HG03378 (cell line): ENCODE data around the gene HS6ST1.
"Not testable (repeated sequence)": the region's sequence is repeated elsewhere in the genome, so short reads cannot be mapped to it uniquely, and the experiment has no call there.

Source experiments
- ATAC-seq: cut with Tn5 transposase; IDR thresholded peaks from one replicate; pipeline ENCODE4 v1.9.1; 2021; ENCODE audit warnings: mild to moderate bottlenecking, moderate library complexity; ENCODE audit not compliant: unreplicated experiment

The HS6ST1 gene

DNA sequence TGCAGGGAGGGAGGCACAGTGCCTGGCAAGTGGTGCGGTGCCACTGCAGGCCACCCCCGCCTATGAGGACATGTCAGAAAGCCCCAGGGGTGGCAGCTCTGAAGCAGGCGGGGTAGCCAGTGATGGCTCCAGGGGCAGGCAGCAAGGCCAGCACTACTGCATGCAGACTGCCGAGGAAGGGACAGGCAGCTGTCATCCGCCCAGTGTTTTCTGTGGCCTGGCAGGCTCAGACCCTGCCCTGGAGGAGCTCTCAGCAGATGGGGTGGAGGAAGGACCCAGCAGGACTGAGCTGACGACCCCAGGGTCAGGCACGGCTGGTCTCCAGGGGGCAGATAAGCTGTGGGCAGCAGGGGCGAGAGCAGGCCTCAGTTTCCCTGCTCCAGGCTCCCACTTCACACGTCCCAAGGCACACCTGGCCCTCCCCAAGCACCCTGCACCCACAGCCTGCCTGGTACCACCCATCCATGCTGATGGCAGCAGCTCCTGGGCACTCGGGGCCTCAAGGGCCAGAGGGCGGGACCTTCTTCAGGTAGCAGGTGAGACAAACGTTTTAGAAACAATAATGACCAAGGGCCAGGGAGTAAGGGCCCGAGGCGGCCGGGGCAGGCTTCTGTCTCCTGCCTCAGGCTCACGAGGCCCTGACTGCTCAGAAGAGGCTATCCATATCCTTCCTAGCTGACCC lies 48.5 kb downstream of the HS6ST1 start:
- no peak for ATAC-seq

DNA sequence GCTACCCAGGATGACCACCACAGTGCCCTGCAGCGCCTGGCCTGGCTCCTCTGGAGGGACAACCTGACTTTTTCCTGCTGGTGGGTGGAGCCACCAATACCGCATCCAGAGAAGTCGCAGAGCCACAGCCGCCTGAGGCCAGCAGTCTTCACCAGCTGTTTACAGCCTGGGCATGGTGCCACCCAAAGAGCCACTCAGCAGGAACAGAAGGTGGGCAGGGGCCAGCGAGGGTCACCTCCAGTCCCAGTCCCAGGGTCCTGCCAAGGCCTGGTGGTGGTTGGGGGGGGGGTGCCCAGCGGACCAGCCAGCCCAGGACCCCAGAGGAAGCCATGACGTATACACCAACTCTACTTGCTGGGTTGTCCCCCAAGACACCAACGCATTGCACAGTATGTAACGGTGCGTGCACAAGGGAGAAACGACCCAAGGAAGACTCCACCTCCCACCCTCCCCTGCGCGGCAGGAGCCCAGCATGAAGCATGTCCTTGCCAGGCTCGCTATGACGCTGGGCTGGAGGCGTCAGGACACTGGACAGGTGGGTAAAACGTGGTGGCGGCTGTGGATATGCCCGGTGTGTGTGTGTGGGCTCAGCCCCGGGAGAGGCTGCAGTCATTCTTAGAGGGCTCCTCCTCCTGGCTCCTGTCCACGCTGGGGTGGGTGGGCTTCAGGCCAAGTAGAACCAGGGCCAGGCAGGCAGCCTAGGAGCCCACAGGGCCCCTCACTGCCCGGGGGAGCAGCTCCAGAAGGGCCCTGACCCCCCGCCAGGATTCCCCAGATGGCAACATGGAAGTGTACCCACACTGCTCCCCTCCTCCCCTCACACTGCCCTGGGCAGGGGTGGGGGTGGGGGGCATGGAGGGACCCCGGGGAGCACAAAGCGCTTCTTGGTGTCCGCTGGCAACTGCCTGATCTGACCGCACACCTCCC lies 49.3 kb downstream of the HS6ST1 start:
- no peak for ATAC-seq

DNA sequence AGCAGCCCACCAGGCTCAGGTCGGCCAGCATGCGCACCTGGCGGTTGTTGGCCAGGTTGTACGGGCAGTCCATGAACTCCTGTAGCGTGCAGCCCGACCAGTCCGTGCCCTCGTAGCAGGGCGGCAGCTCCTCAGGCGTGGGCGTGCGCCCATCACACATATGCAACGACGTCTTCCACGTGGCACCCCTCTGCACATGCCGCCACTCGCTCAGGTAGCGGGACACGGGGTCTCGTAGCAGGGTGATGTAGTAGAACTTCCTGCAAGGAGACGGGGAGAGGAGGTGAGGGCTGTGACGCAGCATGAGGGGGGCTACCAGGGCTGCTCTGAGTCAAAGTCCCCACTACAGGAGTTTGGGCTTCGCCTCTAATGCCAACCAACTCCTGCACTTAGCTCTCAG lies 50.1 kb downstream of the HS6ST1 start:
- ATAC-seq: not testable (repeated sequence)

DNA sequence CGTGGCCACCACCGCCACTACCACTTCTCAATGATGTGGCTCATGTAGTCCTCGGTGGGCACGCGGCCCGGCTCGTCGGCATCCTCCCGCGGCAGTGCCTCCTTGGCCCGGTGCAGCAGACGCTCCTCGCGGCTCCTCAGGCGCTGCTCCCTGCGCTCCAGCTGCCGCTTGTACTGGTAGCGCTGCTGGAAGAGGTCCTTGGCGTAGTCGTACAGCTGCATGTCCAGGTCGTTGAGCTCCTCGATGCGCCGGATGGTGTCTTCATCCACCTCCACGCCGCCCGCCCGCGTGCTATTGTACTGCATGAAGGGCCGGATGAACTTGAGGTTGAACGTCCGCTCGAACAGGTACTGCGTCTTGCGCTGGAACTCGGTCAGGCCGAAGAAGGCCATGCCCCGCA lies 50.5 kb downstream of the HS6ST1 start:
- not testable (repeated sequence) for ATAC-seq

DNA sequence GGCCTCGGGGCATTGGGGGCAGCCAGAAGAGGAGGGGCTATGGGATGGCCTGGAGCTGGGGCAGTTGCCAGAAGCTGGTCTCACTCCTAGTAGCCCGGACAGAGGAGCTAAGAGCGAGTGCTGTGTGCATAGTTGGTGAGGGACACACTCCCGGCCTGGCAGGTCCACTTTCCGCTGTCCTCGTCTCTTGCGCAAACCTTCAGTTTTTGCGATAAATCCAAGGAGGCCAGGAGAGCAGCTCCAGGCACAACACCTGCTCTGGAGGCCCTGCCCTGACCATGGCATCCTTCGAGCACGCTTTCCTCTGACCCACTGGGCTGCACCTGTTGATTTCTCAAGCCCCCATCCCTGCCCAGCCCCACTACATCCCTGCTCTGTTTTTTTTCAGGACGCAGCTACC lies 51.0 kb downstream of the HS6ST1 start:
- not testable (repeated sequence) for ATAC-seq

DNA sequence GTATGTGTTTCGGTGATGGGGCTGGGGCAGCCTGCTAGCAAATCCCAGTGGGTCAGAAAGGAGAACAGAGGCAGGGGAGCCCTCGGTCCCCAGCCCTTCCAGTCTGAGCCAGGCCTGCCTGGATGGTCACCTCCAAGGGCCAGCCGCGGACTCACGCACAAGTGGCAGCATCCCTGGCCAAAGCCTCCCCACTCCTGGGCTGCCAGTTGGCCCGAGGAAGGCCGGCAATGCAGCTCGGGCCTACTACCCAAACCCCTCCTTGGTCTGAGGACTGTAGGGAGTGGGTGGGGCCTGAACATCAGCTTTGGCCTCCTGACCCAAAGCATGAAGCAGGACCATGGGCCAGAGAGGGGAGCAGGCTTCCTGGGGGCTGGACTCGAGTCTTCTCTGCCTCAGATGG lies 51.5 kb downstream of the HS6ST1 start:
- not testable (repeated sequence) for ATAC-seq

DNA sequence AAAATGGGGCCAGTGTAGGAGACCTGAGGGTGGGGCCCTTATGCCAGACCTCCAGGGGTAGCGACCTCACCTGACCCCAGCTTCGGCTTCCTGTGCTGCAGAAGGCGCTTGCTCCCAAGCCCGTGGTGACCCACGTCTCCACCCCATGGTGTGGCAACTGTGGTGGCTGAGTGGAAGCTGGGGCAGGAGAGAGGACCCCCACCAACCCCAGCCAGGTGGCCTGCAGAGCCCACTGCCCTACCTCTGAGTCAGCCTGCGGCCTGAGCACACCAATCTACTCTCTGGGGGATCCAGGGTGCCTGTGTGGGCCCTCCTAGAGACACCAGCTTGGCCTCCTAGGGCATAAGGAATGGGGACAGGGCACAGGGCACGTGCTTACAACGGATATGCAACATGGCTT lies 52.2 kb downstream of the HS6ST1 start:
- not testable (repeated sequence) for ATAC-seq

DNA sequence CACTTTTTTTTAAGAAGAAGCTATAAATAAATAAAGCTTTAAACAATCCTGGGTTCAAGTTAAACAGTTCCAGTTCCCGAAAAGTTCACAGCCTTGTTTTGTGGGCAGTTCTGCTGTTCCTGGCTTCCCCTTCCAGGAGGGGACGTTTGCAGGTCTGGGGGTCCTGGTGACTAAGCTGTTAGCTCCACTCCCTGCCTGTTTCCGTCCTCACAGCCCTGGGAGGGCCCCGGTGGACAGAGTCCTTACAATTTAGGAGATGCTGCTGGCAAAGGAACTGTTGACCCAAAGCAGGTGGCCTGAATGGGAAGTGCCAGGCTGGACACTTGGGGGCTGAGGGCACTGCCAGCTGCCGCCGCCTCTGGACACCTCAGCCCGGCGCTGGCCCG lies 53.1 kb downstream of the HS6ST1 start:
- ATAC-seq: not testable (repeated sequence)

DNA sequence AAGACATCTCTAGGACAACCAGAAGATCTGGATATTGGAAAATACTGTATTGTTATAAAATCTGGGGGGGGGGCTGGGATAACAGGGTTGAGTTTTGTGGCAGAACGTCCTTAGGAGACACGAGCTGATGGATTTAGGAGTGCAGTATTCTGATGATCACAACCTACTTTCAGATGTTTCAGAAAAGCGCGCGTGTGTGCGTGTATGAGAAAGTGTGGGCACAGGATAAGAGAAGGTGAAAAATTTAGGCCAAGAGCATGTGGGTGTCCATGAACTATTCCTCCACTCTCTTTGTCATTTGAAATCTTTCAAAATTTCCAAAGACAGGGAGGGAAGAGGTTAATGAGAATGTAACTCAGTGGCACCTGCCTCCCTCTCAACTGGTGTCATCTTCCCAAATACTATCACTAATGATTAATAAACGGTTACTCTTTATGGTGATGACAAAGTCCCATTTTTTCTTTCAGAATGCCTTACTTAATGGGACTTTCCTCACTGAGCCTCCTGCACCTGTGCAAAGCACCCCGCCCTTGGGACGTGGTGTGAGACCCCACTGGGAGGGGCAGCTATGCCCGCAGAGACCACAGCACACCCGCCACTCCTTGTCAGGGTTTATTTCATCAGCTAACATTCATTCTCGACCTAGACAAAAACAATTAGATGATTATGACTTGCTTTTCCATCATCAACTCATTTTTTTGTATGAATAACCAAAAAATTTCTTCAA lies 53.6 kb downstream of the HS6ST1 start:
- ATAC-seq: no peak

DNA sequence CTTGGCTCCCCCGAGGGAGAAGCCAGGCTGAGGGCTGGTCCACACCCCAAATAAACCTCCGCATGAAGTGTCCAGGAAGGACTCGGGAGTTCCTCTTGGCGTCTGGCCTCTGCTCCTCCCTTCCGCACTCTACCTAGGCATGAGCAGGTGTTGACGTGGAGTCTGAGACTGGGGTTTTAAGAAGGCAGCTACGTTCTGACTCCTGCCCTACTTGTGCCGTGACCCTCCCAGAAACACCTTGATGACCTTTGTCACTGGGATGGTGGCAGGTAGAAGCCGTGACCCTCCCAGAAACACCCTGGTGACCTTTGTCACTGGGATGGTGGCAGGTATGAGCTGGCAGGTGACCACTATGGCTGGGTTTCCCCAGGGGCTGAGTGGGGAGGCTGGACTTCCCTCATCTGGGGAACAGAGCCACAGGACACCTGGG lies 54.8 kb downstream of the HS6ST1 start:
- ATAC-seq: no peak

DNA sequence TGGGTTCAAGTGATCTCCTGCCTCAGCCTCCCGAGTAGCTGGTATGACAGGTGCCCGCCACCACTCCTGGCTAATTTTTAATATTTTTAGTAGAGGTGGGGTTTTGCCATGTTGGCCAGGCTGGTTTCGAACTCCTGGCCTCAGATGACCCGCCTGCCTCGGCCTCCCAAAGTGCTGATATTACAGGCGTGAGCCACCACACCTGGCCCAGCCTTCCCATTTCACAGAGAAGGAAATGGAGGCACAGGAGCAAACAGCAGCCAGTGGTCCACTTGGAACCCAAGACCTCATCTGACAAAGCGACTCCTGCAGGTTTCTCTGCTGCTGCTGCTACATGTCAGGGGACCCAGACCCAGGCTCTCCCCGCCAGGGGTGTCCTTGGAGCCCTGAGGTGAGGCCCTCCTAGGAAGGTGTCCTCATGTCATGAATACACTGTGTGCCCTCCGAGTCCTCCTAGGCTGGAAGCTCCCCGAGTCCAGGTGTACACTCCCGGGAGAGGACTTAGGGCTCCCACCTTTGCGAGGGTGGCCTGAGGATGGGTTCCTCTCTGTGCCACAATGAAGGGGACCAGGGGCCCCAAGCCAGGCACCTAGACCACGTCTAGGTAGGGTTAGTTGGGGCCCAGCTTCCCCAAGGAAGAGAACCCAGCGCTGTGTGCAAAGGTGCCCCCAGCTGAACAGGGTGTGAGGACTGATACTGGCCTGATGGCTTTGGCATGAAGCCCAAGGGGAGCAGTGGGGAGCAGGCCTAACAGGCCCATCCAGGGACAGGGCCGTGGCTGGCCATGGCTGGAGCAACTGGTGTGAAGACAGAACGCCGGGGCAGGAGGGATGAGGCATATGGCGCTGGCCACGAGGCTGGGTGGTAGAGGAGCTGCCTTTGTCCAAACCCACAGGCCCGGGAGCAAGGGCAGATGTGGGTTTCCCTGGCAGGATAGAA lies 56.1 kb downstream of the HS6ST1 start:
- ATAC-seq: no peak

DNA sequence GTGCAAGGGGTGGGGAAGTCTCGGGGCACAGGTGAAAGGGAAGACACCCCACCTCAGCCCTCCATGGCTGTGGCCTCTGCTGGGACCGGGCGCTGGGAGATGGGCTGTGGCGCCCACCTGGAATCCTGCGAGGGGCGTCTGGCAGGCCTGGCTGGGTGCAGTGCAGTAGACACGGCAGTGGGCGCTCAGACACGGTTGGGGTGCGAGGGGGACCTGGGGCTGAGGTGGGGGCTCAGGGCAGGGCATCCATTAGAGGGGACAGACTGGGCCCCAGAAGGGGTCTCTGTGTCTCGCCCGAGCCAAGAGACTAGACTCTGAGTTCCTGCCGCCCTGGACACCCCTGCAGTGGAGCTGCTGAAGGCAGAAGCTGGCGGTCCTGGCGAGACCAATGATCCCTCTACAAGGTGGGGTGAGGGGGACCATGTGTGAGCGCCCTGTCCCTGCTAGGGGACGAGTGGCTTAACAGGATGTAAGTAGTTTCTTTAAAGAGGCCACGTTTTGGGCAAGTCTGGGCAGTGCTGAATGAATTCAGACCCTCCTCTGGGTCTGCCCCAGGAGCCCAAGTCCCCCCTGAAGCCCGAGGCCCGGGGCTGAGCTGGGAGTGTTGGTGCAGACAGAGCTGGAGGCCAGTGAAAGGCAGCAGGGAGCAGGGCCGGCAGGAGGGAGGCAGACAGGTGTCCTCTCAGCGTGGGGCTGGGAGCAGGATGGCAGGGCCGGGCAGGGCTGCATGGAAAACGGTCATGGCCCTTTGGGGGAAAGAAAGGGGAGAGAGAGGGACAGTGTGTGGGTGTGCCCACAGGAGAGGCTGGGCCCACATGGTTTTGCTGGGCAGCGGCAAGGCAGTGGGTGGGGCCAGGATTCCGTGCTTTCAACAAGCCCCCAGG lies 57.2 kb downstream of the HS6ST1 start:
- no peak for ATAC-seq

DNA sequence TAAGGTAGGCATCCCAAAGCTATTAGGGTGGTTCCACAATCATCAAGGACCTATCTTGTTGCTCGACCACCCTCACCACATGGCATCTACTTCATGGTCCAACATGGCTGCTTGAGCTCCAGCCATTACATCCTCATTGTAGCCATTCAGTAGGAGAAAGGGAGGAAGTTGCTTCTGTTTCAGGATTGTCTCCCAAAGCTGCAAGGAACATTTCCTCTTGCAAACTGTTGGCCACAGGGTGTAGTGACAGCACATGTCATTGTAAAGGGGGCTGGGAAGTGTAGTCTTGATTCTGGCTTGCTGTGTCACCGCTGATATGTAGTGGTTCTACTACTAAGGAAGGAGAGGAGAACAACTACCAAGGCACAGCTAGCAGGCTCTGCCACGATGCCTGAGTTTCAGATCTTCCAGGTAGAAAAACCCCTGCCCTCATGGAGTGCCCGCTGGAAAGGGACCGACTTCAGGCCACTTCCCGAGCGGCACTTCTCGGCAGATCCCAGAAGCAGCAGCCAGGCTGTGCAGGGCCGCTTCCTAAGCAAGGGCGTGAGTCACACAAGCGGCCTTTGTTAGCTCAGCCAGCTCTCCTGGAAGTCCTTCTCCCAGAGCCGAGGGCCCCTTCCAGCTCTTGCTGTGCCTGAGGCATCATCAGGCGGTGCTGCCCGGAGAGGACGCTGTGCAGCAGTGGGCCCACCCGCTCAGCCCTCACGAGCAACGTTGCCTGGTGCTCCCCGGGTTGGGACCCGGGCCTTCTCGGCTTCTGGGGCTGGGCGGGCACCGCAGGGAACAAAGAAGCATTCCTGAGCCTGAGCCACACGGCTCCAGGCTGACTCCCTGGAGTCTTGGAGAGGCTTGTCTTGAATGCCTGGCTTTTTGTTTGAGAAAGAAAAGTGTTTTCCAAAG lies 58.2 kb downstream of the HS6ST1 start:
- no peak for ATAC-seq

DNA sequence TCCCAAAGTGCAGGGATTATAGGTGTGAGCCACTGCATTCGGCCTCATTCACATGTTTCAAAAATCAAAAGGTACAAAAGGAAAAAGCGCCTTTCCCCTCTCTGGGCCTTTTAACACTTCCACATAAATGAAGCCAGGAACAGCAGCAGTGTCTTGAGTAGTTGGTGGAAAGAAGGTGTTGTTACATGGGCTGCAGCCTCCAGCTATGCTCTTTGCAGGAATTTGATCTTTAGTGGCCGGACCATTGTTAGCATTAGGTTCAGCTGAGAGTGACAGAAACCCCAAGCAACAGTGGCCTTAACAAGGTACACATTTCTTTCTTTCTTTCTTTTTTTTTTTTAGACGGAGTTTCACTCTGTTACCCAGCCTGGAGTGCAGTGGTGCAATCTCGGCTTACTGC lies 59.1 kb downstream of the HS6ST1 start:
- ATAC-seq: no peak

DNA sequence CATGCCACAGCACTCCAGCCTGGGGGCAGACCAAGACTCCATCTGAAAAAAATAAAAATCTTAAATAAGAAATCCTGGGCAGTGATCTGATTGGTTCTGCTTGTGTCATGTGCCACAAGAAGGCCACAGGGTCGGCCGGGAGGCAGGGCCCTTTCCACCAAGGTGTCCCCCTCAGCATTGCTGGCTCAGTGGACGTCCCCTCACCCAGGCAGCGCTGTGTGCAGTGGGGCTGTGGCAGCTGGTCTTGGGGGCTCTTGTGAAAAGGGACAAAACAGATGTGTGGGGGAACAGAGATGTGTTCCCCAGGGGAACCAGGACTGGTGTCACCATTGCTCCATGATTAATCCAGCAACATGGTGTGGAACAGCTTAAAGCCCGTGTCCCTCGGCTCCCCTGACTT lies 60.5 kb downstream of the HS6ST1 start:
- no peak for ATAC-seq

DNA sequence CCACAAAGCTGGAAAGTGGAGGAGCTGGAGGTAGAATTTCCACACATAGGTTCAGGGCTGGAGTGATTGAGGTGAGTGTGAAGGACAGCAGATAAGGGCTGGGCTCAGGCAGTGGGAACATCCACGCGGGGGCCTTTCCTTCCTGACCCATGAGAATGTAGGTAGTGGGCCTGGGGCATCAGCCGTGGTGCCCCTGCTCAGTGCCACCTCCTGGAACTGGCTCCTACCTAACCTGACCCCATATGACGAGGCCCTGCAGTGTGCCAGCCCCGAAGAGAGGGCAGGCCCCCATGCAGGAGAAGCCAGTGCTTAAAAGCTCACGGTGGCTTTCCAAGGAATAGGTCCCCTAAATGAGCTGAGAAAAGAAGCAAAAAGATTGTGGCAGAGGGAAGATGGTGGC lies 66.2 kb downstream of the HS6ST1 start:
- no peak for ATAC-seq

DNA sequence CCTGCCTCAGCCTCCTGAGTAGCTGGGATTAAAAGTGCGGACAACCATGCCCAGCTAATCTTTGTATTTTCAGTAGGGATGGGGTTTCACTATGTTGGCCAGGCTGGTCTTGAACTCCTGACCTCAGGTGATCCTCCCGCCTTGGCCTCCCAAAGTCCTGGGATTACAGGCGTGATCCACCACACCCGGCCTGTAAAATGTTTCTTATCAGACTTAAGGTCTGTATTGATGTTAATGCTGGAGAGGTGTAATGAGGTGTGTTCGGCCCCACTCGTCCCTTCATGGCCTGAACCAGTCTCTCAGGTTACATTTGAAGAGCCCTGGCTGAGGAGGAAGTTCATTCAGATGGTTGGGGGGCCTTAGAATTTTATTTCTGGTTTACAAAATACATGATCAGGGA lies 66.6 kb downstream of the HS6ST1 start:
- ATAC-seq: not testable (repeated sequence)

DNA sequence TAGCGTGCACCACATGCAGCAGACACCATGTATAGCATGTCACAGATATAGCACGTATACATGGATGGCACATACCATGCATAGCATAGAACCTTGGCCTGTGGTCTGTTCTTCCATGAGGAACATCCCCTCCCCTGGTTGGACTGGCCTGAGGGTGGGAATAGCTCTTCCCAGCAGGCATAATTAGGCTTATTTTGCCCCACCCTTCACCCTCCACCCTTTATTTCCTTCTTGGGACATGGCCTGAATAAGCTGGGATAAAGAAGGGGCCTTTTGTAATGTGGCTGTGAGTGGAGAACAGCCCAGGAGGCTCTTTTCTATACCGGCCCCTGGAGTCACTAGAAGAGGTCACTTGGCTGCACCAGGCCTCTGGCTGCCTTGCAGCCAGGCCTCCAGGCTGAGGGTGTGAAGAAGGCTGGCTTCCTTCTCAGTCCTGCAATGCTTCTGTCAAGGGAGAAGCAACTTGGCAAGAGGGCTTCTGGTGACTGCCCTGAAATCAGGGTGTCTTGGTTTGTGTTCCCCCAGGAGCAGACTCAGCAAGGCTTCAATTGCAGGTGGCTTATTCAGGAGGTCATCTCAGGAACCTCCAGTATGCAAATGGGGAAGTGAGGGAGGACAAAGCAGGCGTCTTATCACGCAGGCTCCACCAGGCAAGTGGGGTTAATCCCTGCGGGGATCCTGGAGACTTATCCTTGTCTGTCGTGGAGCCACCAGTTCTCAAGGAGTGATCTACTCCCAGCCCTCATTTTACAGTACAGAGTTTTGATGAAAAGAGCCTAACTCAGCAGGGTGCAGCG lies 68.2 kb downstream of the HS6ST1 start:
- no peak for ATAC-seq
